SK-N-SH (cell line): ENCODE measurements around the gene KRT74. TPM values are rescaled to one million over a fixed set of nuclear protein-coding genes. Genes with fewer than 3 reads are reported as not detected.

Experiments
- CTCF ChIA-PET: fragments of 300-600, 350-600 bp; formaldehyde crosslinking; extraction: SDS; loops from one replicate; lab custom pipeline; 2021; lab: Yijun Ruan, JAX
- POLR2A ChIA-PET: fragments of 350-600 bp; sonication (Branson Sonifier 250); formaldehyde crosslinking; extraction: SDS; loops from one replicate; lab custom pipeline; 2020; ENCODE audit warnings: antibody characterized with exemption, inconsistent platforms; lab: Yijun Ruan, JAX
- DNase-seq: peaks from one replicate; pipeline ENCODE4 v3.0.0; 2012
- H2AFZ ChIP-seq: fragments of 200-600 bp; sonication (generic); 2 replicates; pipeline ENCODE4 v1.8.1; 2016; ENCODE audit warnings: antibody characterized with exemption, mild to moderate bottlenecking, low read depth
- H3F3A ChIP-seq: fragments of 200-600 bp; sonication (generic); replicated peaks from 2 replicates; pipeline ENCODE3; 2016; ENCODE audit warnings: antibody characterized with exemption, mild to moderate bottlenecking; ENCODE audit not compliant: insufficient read depth
- H3K27ac ChIP-seq, 2 experiments: fragments of 200-500 bp in 1 of 2; fragments of 200-600 bp in 1 of 2; sonication (Bioruptor generic) in 1 of 2; sonication (generic), shearing (Covaris generic) in 1 of 2; 2 replicates each; pipeline versions ENCODE4 v1.5.1 to v1.6.1; 2014 to 2016; ENCODE audit warnings: low read depth in 2 of 2, inconsistent platforms in 1 of 2, low read length in 1 of 2, mild to moderate bottlenecking in 1 of 2, mixed read lengths in 1 of 2
- H3K27me3 ChIP-seq: fragments of 200-600 bp; sonication (generic), shearing (Covaris generic); 2 replicates; pipeline ENCODE4 v1.6.1; 2016; ENCODE audit warnings: mixed run types; ENCODE audit not compliant: insufficient read depth
- H3K36me3 ChIP-seq, 2 experiments: fragments of 200-500 bp in 1 of 2; fragments of 200-600 bp in 1 of 2; sonication (Bioruptor generic) in 1 of 2; sonication (generic) in 1 of 2; replicated peaks in 1 of 2; 2 replicates each; pipeline versions ENCODE3 to v1.5.1; 2014 to 2016; ENCODE audit warnings: low read length in 1 of 2, mild to moderate bottlenecking in 1 of 2; ENCODE audit not compliant: insufficient read depth in 2 of 2, control insufficient read depth in 1 of 2
- H3K4me1 ChIP-seq, 2 experiments: fragments of 200-500 bp in 1 of 2; fragments of 200-600 bp in 1 of 2; sonication (Bioruptor generic) in 1 of 2; sonication (generic), shearing (Covaris generic) in 1 of 2; 2 replicates each; pipeline versions ENCODE4 v1.5.1 to v1.6.1; 2014 to 2016; ENCODE audit warnings: low read depth in 1 of 2, low read length in 1 of 2, mixed run types in 1 of 2; ENCODE audit not compliant: insufficient read depth in 2 of 2, control insufficient read depth in 1 of 2
- H3K4me2 ChIP-seq: fragments of 200-600 bp; sonication (generic), shearing (Covaris generic); 2 replicates; pipeline ENCODE4 v1.6.1; 2017; ENCODE audit warnings: mixed run types
- H3K4me3 ChIP-seq, 2 experiments: fragments of 200-500 bp in 1 of 2; fragments of 200-600 bp in 1 of 2; sonication (Bioruptor generic) in 1 of 2; sonication (generic), shearing (Covaris generic) in 1 of 2; 2 replicates each; pipeline versions ENCODE4 v1.5.1 to v1.8.1; 2014 to 2016; ENCODE audit warnings: low read depth in 2 of 2, inconsistent platforms in 1 of 2, low read length in 1 of 2, mild to moderate bottlenecking in 1 of 2, mixed read lengths in 1 of 2, moderate library complexity in 1 of 2
- H3K79me2 ChIP-seq: fragments of 200-600 bp; sonication (generic); 2 replicates; pipeline ENCODE4 v1.8.1; 2017; ENCODE audit warnings: mild to moderate bottlenecking; ENCODE audit not compliant: insufficient read depth
- H3K9ac ChIP-seq: fragments of 200-600 bp; sonication (generic); 2 replicates; pipeline ENCODE4 v1.6.1; 2017; ENCODE audit warnings: mixed run types
- H3K9me2 ChIP-seq: fragments of 200-600 bp; sonication (generic); 2 replicates; pipeline ENCODE4 v1.6.1; 2017; ENCODE audit warnings: mixed run types
- H3K9me3 ChIP-seq: fragments of 200-600 bp; sonication (generic); 2 replicates; pipeline ENCODE4 v1.6.1; 2017; ENCODE audit warnings: mixed run types, mild to moderate bottlenecking, moderate library complexity
- H4K20me1 ChIP-seq: fragments of 200-600 bp; sonication (generic); 2 replicates; pipeline ENCODE4 v1.6.1; 2017; ENCODE audit warnings: mild to moderate bottlenecking, mixed run types; ENCODE audit not compliant: insufficient read depth
- CHD2 ChIP-seq: fragments of 150-350 bp; IDR thresholded peaks from 2 replicates; pipeline ENCODE4 v1.6.1; 2018; ENCODE audit warnings: low read length; ENCODE audit not compliant: partially characterized antibody
- ELF1 ChIP-seq: IDR thresholded peaks from 2 replicates; pipeline ENCODE4 v1.4.0; 2012
- EP300 ChIP-seq, 2 experiments: IDR thresholded peaks; 2 replicates each; pipeline versions ENCODE4 v1.4.0 to v1.6.1; 2012; ENCODE audit warnings: borderline replicate concordance in 1 of 2, low read depth in 1 of 2, low read length in 1 of 2
- FOSL2 ChIP-seq: IDR thresholded peaks from 2 replicates; pipeline ENCODE4 v1.4.0; 2012; ENCODE audit warnings: low read depth, mild to moderate bottlenecking, moderate library complexity, borderline replicate concordance
- FOXJ3 ChIP-seq: sonication (generic); formaldehyde crosslinking; IDR thresholded peaks from 2 replicates; pipeline ENCODE4 v1.5.1; 2020; ENCODE audit warnings: mild to moderate bottlenecking, missing genetic modification reagents
- GABPA ChIP-seq: IDR thresholded peaks from 2 replicates; pipeline ENCODE4 v1.4.0; 2012; ENCODE audit warnings: low read depth, mild to moderate bottlenecking
- IRF3 ChIP-seq: fragments of 150-350 bp; IDR thresholded peaks from 2 replicates; pipeline ENCODE4 v1.6.1; 2016; ENCODE audit warnings: mild to moderate bottlenecking, low read depth, low read length
- JUND ChIP-seq: IDR thresholded peaks from 2 replicates; pipeline ENCODE4 v1.4.0; 2012
- MAX ChIP-seq: IDR thresholded peaks from 2 replicates; pipeline ENCODE4 v1.4.0; 2012; ENCODE audit warnings: low read depth
- MEF2A ChIP-seq: IDR thresholded peaks from 2 replicates; pipeline ENCODE4 v1.4.0; 2012; ENCODE audit warnings: low read depth, borderline replicate concordance
- MXI1 ChIP-seq: IDR thresholded peaks from 2 replicates; pipeline ENCODE4 v1.6.1; 2012; ENCODE audit warnings: mild to moderate bottlenecking, low read depth, low read length, improper control_type of control experiment
- NFIC ChIP-seq: IDR thresholded peaks from 2 replicates; pipeline ENCODE4 v1.4.0; 2012; ENCODE audit warnings: borderline replicate concordance
- NRF1 ChIP-seq: IDR thresholded peaks from 2 replicates; pipeline ENCODE4 v1.6.1; 2012; ENCODE audit warnings: low read depth, mild to moderate bottlenecking, low read length
- PBX3 ChIP-seq: IDR thresholded peaks from 2 replicates; pipeline ENCODE4; 2012
- REST ChIP-seq: IDR thresholded peaks from 2 replicates; pipeline ENCODE4 v1.6.1; 2012; ENCODE audit warnings: mild to moderate bottlenecking, low read depth, low read length, moderate library complexity
- RXRA ChIP-seq: IDR thresholded peaks from 2 replicates; pipeline ENCODE4 v1.4.0; 2012; ENCODE audit warnings: low read depth, mild to moderate bottlenecking, borderline replicate concordance
- SIN3A ChIP-seq: IDR thresholded peaks from 2 replicates; pipeline ENCODE4 v1.6.1; 2012; ENCODE audit warnings: low read depth, mild to moderate bottlenecking, low read length, moderate library complexity, borderline replicate concordance
- TCF12 ChIP-seq: IDR thresholded peaks from 2 replicates; pipeline ENCODE4 v1.4.0; 2012
- TEAD4 ChIP-seq: IDR thresholded peaks from 2 replicates; pipeline ENCODE4 v1.4.0; 2012; ENCODE audit warnings: mild to moderate bottlenecking, borderline replicate concordance; ENCODE audit not compliant: insufficient read depth
- USF2 ChIP-seq: fragments of 150-350 bp; IDR thresholded peaks from 2 replicates; pipeline ENCODE4 v1.6.1; 2017; ENCODE audit warnings: antibody characterized with exemption, low read length, low read depth, borderline replicate concordance
- WGBS: methylation state at CpG from one replicate; pipeline ENCODE4 v1.1.6; 2017; ENCODE audit warnings: low lambda C conversion rate; 5-methylcytosine and 5-hydroxymethylcytosine counted together
- polyA plus RNA-seq, 3 experiments: library from polyadenylated mRNA; depleted of rRNA; stranded (reverse); fragments of >200 nt; gene quantifications; 2 replicates each; pipeline ENCODE4 v1.2.3, GENCODE V29; 2012

KRT74 gene
- polyA plus RNA-seq, 1 of the 3 experiments (the other 2 are of a cell fraction), result not detected

GRCh38 chr12:52528641-52529143 lies 45.0 kb downstream of the KRT74 start:
- WGBS, result 28% methylated on average over 8 of the region's 8 CpGs
- Histone ChIP-seq H3K27ac (no peak overlapping the region), H3K9me2 (no peaks in the 10 kb centered on the region), H3K27me3 (peaks cover 40% of the 10 kb centered on the region; the same call in 1 of the 2 replicates), H3K4me1 (no peaks in the 10 kb centered on the region), H4K20me1 (no peaks in the 10 kb centered on the region), H3K79me2 (no peaks in the 10 kb centered on the region), H3F3A (no peaks in the 10 kb centered on the region), H3K4me3 (no peak overlapping the region), H3K36me3 (no peaks in the 10 kb centered on the region), H3K9me3 (no peaks in the 10 kb centered on the region), H2AFZ (no peak overlapping the region), H3K9ac (no peak overlapping the region), H3K4me2 (no peak overlapping the region)
- TF ChIP-seq REST (no peak), MXI1 (no peak), SIN3A (no peak), NFIC (no peak), NRF1 (no peak), ELF1 (no peak), RXRA (no peak), CHD2 (no peak), IRF3 (no peak)
- no peak for DNase-seq
- POLR2A ChIA-PET, result no interaction called here
- CTCF ChIA-PET, result interaction anchor here (0.9 kb wide), 1 partner anchor 35 kb away, joined by 3 read pairs; no protein-coding TSS in a partner anchor

GRCh38 chr12:52527121-52527800 lies 46.4 kb downstream of the KRT74 start:
- Histone ChIP-seq H3K79me2 (no peaks in the 10 kb centered on the region), H3K27me3 (peaks cover 49% of the 10 kb centered on the region; the same call in 1 of the 2 replicates), H3K9me2 (no peaks in the 10 kb centered on the region), H3K4me1 (no peaks in the 10 kb centered on the region), H3F3A (no peaks in the 10 kb centered on the region), H3K9me3 (no peaks in the 10 kb centered on the region), H2AFZ (no peak overlapping the region), H3K36me3 (no peaks in the 10 kb centered on the region), H3K27ac (no peak overlapping the region), H3K9ac (no peak overlapping the region), H4K20me1 (no peaks in the 10 kb centered on the region), H3K4me3 (no peak overlapping the region), H3K4me2 (no peak overlapping the region)
- POLR2A ChIA-PET, result no interaction called here
- CTCF ChIA-PET, result interaction anchor here (1.2 kb wide), 1 partner anchor 343 kb away, joined by 3 read pairs; no protein-coding TSS in a partner anchor
- 8% methylated on average over 4 of the region's 4 CpGs for WGBS
- no peak for DNase-seq
- TF ChIP-seq MEF2A (no peak), FOSL2 (no peak), FOXJ3 (CRISPR knock-in tag) (no peak), MXI1 (no peak), SIN3A (no peak), EP300 (IDR thresholded peaks at IDR 0.05; ENCODE audit: borderline replicate concordance in 1 of 2, low read depth in 1 of 2, low read length in 1 of 2) (no peak), USF2 (no peak), TEAD4 (no peak), JUND (no peak), GABPA (no peak), PBX3 (no peak), TCF12 (no peak), MAX (no peak)
